Activated CD4-positive, CD25-positive, alpha-beta regulatory T cell treated with anti-CD3 and anti-CD28 coated beads, Interleukin-2, amount 50 U/mL, for 24 hours (primary cell): Measurements from ENCODE around the gene AK6.
"Not testable (repeated sequence)": the region's sequence is repeated elsewhere in the genome, so short reads cannot be mapped to it uniquely, and the experiment has no call there.

Source experiments
- ATAC-seq, 2 donors: fragments of 150-1000 bp; cut with Tn5 transposase; one replicate each; pipeline ENCODE4 v1.10.0; 2021; ENCODE audit warnings: mild to moderate bottlenecking in 1 of 2, moderate library complexity in 1 of 2

The AK6 gene

GRCh38 chr5:69334793-69335268 lies 34.5 kb downstream of the AK6 start:
- ATAC-seq = peak; percentile 61 to 68

- ATAC-seq = not testable (repeated sequence)
Observed at GRCh38 chr5:69333668-69334315, 35.5 kb downstream of the AK6 start.

- ATAC-seq = no peak
Observed at GRCh38 chr5:69331528-69332445, 37.5 kb downstream of the AK6 start.

- no peak for ATAC-seq
Observed at GRCh38 chr5:69329905-69330489, 39.3 kb downstream of the AK6 start.

GRCh38 chr5:69326365-69326764 lies 43.0 kb downstream of the AK6 start:
- no peak for ATAC-seq

GRCh38 chr5:69317391-69317790 lies 51.9 kb downstream of the AK6 start:
- no peak for ATAC-seq

GRCh38 chr5:69315972-69316371 lies 53.3 kb downstream of the AK6 start:
- ATAC-seq = no peak

- no peak for ATAC-seq
Observed at GRCh38 chr5:69313428-69313827, 55.9 kb downstream of the AK6 start.

- ATAC-seq = no peak
Observed at GRCh38 chr5:69312459-69313160, 56.7 kb downstream of the AK6 start.

- no peak for ATAC-seq
Observed at GRCh38 chr5:69309380-69309779, 59.9 kb downstream of the AK6 start.

- peak in 1 of 2 donors; percentile 20 for ATAC-seq
Observed at GRCh38 chr5:69308046-69308553, 61.2 kb downstream of the AK6 start.

GRCh38 chr5:69305512-69305911 lies 63.8 kb downstream of the AK6 start:
- no peak for ATAC-seq
